Heart left ventricle (tissue), 16 donors: ENCODE measurements around the gene SLC7A1. TPM values are rescaled to one million over a fixed set of nuclear protein-coding genes. Genes with fewer than 3 reads are reported as not detected.
A peak's percentile ranks its signal among the peaks of the same experiment; 100 is the strongest.

Source experiments
- ATAC-seq, 4 donors: fragments of 200-7000 bp; cut with Tn5 transposase; one replicate each; pipeline ENCODE4 v1.9.1; 2020 to 2022; ENCODE audit warnings: moderate library complexity in 4 of 4, mild to moderate bottlenecking in 3 of 4, moderate number of reproducible peaks in 1 of 4
- DNase-seq, 5 donors: peaks; one replicate each; pipeline ENCODE4 v3.0.0-alpha.2; 2020
- H3K27ac ChIP-seq, 12 donors: fragments of 200-600 bp; sonication (generic) in 4 of 12; one replicate each; pipeline versions ENCODE4 v1.5.0 to v1.8.0; 2016 to 2022; ENCODE audit warnings: mild to moderate bottlenecking in 2 of 12
- H3K27me3 ChIP-seq, 9 donors: fragments of 200-600 bp; sonication (generic) in 2 of 9; one replicate each; pipeline versions ENCODE4 v1.5.1 to v1.8.0; 2016 to 2022; ENCODE audit warnings: mild to moderate bottlenecking in 3 of 9
- H3K36me3 ChIP-seq, 9 donors: fragments of 200-600 bp; sonication (generic) in 2 of 9; one replicate each; pipeline versions ENCODE4 v1.5.0 to v1.8.0; 2018 to 2022; ENCODE audit warnings: mild to moderate bottlenecking in 2 of 9
- H3K4me1 ChIP-seq, 12 donors: fragments of 200-600 bp; sonication (generic) in 4 of 12; one replicate each; pipeline versions ENCODE4 v1.5.0 to v1.8.0; 2016 to 2022; ENCODE audit warnings: mild to moderate bottlenecking in 3 of 12
- H3K4me3 ChIP-seq, 12 donors: fragments of 200-600 bp; sonication (generic) in 4 of 12; one replicate each; pipeline versions ENCODE4 v1.5.0 to v1.8.0; 2017 to 2022; ENCODE audit warnings: mild to moderate bottlenecking in 9 of 12, moderate library complexity in 4 of 12
- H3K9me3 ChIP-seq, 12 donors: fragments of 200-600 bp; sonication (generic) in 4 of 12; one replicate each; pipeline versions ENCODE4 v1.5.0 to v1.8.0; 2016 to 2022; ENCODE audit warnings: mild to moderate bottlenecking in 1 of 12
- CTCF ChIP-seq, 12 donors: fragments of 200-600 bp; sonication (generic) in 4 of 12; IDR thresholded peaks; one replicate each; pipeline versions ENCODE4 v1.5.0 to v1.8.0; 2018 to 2022; ENCODE audit warnings: antibody characterized with exemption in 12 of 12, mild to moderate bottlenecking in 5 of 12
- POLR2A ChIP-seq, 2 donors: fragments of 450-650 bp; IDR thresholded peaks; one replicate each; pipeline ENCODE4 v1.6.1; 2017; ENCODE audit warnings: antibody characterized with exemption in 2 of 2, mild to moderate bottlenecking in 2 of 2, moderate library complexity in 2 of 2
- WGBS, 4 donors: extraction: QIAGEN DNeasy Blood & Tissue Kit in 2 of 4; methylation state at CpG; one replicate each; pipeline versions ENCODE4 v1.1.5 to v1.1.7; 2013 to 2018; 5-methylcytosine and 5-hydroxymethylcytosine counted together
- intact Hi-C, 10 donors: fragments of 100-400 bp; cut with DNase I; formaldehyde crosslinking; loops; one replicate each; pipeline versions ENCODE4 v1.11.1 to v1.14.2; 2022
- polyA plus RNA-seq, 2 donors: library from polyadenylated mRNA; stranded (reverse); fragments of 200-250 nt; gene quantifications; one replicate each; pipeline ENCODE4 v1.2.3, GENCODE V29; 2013
- total RNA-seq, 9 donors: library from RNA; depleted of rRNA in 2 of 9; stranded (reverse); fragments of >200 nt in 2 of 9; fragmentation: NEBNext Ultra II Directional in 3 of 9; extraction: Animal tissue kit (Norgen Biotek cat#: 25700) in 3 of 9; gene quantifications; one replicate each; pipeline versions ENCODE4 v1.1.0 to v1.2.4, GENCODE V29; 2016 to 2023
- donor health status: ischemic (EF 13 %, LVEDD 7.1; RV severe dilation, severe dysfunction).
- donor health status: healthy with polysubstance abuse.
- donor health status: DM: no; HTN: yes; CAD: no.
- donor health status: DM: no; HTN: no; CAD: no.
- donor health status: ischemic (EF 25% LVEDD 6.9; RV normal size, moderate dysfunction).
- donor health status: ischemic (EF 25% LVEDD 5.7; RV mildly dilated, moderate dysfunction).
- donor health status: healthy.
- donor health status: DM: yes; HTN: yes; CAD: no.
- donor health status: ischemic (EF 35%, LVEDD 5.7; RV mildly dilated, moderate dysfunction).
- donor health status: nonischemic (EF 11% LVEDD 7.7; RV severe dilation, severe dysfunction).
- donor health status: DM: yes; HTN: yes; CAD: no.
- donor health status: PGD.
- donor health status: ischemic (EF 29% LVEDD 5.4; RV normal size, mild dysfunction).
- donor health status: nonischemic (EF 23%, LVEDD 6.1; RV moderate dilation, normal function).

The SLC7A1 gene
- total and polyA plus RNA-seq, 11 donors, result 3.5 to 66.7 (median 14.3) TPM

DNA sequence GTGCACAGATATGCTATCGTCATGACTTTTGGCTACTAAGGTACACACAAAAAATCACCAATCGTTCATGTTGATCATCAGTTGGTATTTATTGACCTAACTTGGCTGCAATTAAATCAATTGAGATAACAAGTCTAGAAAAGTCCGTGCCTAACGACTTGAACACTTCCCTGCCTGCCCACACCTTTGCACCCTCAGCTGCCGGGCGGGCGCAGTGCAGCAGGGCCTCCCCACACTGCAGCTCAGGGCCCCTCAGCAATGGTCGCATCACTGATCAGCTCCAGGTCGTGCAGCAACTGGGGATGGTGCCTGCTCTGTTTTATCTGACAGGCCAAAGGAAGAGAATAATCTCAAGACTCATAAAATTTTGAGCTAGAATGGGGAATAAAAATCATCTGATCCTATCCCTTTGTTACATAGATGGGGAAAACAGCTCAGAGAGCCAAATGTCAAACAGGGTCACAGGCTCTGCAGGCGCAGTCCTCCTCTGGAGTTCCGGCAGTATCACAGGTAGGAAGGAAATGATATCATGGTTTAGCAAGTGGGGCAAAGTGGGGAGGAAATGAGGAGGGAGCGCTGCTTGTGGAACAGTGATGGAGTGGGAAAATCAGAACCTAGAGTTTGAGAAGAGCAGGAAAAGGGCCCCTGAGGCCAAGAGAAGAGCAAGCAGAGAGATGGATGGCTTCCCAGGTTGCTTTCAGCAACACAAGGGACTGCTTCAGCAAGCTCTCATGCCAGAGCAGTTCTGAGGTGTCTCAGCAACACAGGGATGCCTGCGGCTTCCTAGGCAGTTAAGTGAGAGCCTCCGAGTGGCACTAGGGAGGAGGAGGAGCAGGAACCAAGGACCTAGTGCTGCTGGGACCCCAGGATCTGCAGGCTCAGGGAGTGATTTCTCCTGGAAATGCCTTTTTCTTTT lies 57.5 kb downstream of the SLC7A1 start:
- H3K4me1 ChIP-seq, result peaks cover 0 to 12% (median 0%) of the 10 kb centered on the region in 12 donors
- 76 to 83% (median 78%) methylated on average over 14 of the region's 14 CpGs for WGBS, 4 donors
- peak in 1 of 4 donors; percentile 50 for ATAC-seq

GRCh38 chr13:29536853-29537252 lies 58.6 kb downstream of the SLC7A1 start:
- Histone ChIP-seq H3K4me1 (peaks cover 0 to 12% (median 0%) of the 10 kb centered on the region in 12 donors), H3K4me3 (no peak overlapping the region), H3K27me3 (no peaks in the 10 kb centered on the region), H3K36me3 (peaks cover 0 to 37% (median 7%) of the 10 kb centered on the region in 9 donors), H3K9me3 (no peaks in the 10 kb centered on the region), H3K27ac (no peak overlapping the region)
- DNase-seq (no peak), ATAC-seq (no peak)
- TF ChIP-seq CTCF (IDR thresholded peaks at IDR 0.05) (no peak), POLR2A (IDR thresholded peaks at IDR 0.05) (no peak)
- intact Hi-C loops, result no loop called here
- 76 to 98% (median 97%) methylated on average over 7 of the region's 7 CpGs for WGBS, 4 donors

More for the DNA sequence above, 57.5 kb downstream of the SLC7A1 start:
- no peak for DNase-seq
- H3K4me3 ChIP-seq, result no peak overlapping the region
- H3K27me3 ChIP-seq, result no peaks in the 10 kb centered on the region
- H3K27ac ChIP-seq, result no peak overlapping the region
- intact Hi-C loops, result no loop called here
- TF ChIP-seq CTCF (IDR thresholded peaks at IDR 0.05) (no peak), POLR2A (IDR thresholded peaks at IDR 0.05) (no peak)
- no peaks in the 10 kb centered on the region for H3K9me3 ChIP-seq
- peaks cover 0 to 26% (median 4%) of the 10 kb centered on the region in 9 donors for H3K36me3 ChIP-seq

DNA sequence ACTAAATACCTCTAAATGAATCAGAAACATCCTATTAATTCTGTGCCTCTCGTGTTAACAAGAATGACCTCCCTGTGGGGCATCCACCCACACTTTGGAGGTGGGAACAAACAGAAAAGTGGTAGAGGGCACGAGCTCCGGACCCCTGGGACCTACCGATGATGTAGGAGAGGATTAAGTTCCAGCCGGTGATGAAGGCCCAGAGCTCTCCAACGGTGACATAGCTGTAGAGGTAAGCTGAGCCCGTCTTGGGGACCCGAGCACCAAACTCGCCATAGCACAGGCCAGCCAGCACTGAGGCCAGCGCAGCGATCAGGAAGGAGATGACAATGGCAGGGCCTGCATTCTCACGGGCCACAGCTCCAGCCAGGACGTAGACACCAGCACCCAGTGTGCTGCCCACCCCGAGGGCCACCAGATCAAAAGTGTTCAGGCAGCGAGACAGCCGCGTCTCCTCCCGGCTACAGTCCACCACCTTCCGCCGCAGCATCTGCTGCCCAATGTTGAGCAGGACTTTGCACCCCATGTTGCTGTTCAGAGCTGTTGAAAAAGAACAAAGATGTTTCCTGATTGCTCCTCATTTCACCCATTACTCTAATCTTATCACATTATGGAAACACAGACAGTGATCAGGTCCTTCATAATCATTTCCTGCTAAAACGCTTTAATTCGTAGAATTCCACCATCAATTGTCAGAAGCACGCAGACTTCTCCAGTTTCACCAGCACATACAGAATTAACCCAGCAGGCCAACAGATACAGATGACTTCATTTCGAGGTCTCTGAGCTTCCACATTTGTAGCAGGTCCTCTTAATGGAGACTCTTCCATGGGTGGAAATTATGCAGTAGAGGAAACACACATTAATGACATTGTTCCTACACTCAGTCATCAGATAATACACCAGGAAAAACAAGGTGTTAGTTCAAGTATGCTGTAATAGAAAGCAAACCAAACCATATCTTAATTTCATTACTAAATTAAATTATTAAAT lies 59.5 kb downstream of the SLC7A1 start:
- no peak overlapping the region for H3K4me3 ChIP-seq
- no peaks in the 10 kb centered on the region for H3K27me3 ChIP-seq
- H3K9me3 ChIP-seq, result no peaks in the 10 kb centered on the region
- peaks cover 0 to 44% (median 7%) of the 10 kb centered on the region in 9 donors for H3K36me3 ChIP-seq
- 92 to 95% (median 94%) methylated on average over 21 to 24 of the region's 24 CpGs for WGBS, 4 donors
- DNase-seq (no peak), ATAC-seq (no peak)
- TF ChIP-seq POLR2A (IDR thresholded peaks at IDR 0.05) (no peak), CTCF (IDR thresholded peaks at IDR 0.05) (no peak)
- intact Hi-C loops, result no loop called here
- H3K4me1 ChIP-seq, result peaks cover 0 to 12% (median 2%) of the 10 kb centered on the region in 12 donors
- H3K27ac ChIP-seq, result no peak overlapping the region
